WTC11 (cell line): Measurements from ENCODE around the gene GIMAP7. TPM values are rescaled to one million over a fixed set of nuclear protein-coding genes. Genes with fewer than 3 reads are reported as not detected.

ENCODE experiments used
- ATAC-seq: fragments of 200-7000 bp; cut with Tn5 transposase; 2 replicates; pipeline ENCODE4 v1.10.0; 2021; ENCODE audit warnings: mild to moderate bottlenecking, moderate library complexity
- CTCF ChIA-PET: fragments of 300-600 bp; sonication (Branson Sonifier 250); formaldehyde crosslinking; loops from one replicate; lab custom pipeline; 2021; ENCODE audit warnings: antibody characterized with exemption; lab: Charles Lee
- POLR2A ChIA-PET: fragments of 350-600 bp; sonication (Branson Sonifier 250); formaldehyde crosslinking; loops from one replicate; lab custom pipeline; 2021; ENCODE audit warnings: antibody characterized with exemption; lab: Charles Lee
- DNase-seq: peaks from one replicate; pipeline ENCODE4 v3.0.0; 2021; ENCODE audit warnings: low spot score
- H3K27ac Mint-ChIP-seq: 2 replicates; pipeline ENCODE4 v1.8.0; 2021; ENCODE audit warnings: mixed read lengths
- H3K27me3 Mint-ChIP-seq: 2 replicates; pipeline ENCODE4 v1.8.0; 2021; ENCODE audit warnings: low read depth, mild to moderate bottlenecking, moderate library complexity, mixed read lengths
- H3K36me3 Mint-ChIP-seq: 2 replicates; pipeline ENCODE4 v1.8.0; 2021; ENCODE audit warnings: mixed read lengths
- H3K4me1 Mint-ChIP-seq: 2 replicates; pipeline ENCODE4 v1.8.0; 2022; ENCODE audit warnings: mixed read lengths
- H3K4me3 Mint-ChIP-seq: 2 replicates; pipeline ENCODE4 v1.8.0; 2021; ENCODE audit warnings: mild to moderate bottlenecking, moderate library complexity, mixed read lengths
- H3K9me3 Mint-ChIP-seq: 2 replicates; pipeline ENCODE4 v1.8.0; 2021; ENCODE audit warnings: mixed read lengths
- CBFB ChIP-seq: sonication (generic); formaldehyde crosslinking; IDR thresholded peaks from 2 replicates; pipeline ENCODE4 v1.8.1; 2022; ENCODE audit warnings: mild to moderate bottlenecking, low read depth, missing genetic modification reagents
- CREB1 ChIP-seq: sonication (generic); formaldehyde crosslinking; IDR thresholded peaks from 2 replicates; pipeline ENCODE4 v1.8.0; 2023; ENCODE audit warnings: mild to moderate bottlenecking, missing genetic modification reagents
- CREM ChIP-seq: sonication (generic); formaldehyde crosslinking; IDR thresholded peaks from 2 replicates; pipeline ENCODE4 v1.8.1; 2022; ENCODE audit warnings: mild to moderate bottlenecking, missing genetic modification reagents, moderate library complexity
- ELF4 ChIP-seq: sonication (generic); formaldehyde crosslinking; IDR thresholded peaks from 2 replicates; pipeline ENCODE4 v1.8.1; 2022; ENCODE audit warnings: low read depth, mild to moderate bottlenecking, moderate library complexity, missing genetic modification reagents
- FOXP1 ChIP-seq: sonication (generic); formaldehyde crosslinking; IDR thresholded peaks from 2 replicates; pipeline ENCODE4 v1.8.0; 2022; ENCODE audit warnings: missing genetic modification reagents, mild to moderate bottlenecking, moderate library complexity, borderline replicate concordance
- JUN ChIP-seq: sonication (generic); formaldehyde crosslinking; IDR thresholded peaks from 2 replicates; pipeline ENCODE4 v1.8.0; 2023; ENCODE audit warnings: mild to moderate bottlenecking, missing genetic modification reagents
- RORB ChIP-seq: fragments of 250-450 bp; sonication (Bioruptor Pico); IDR thresholded peaks from 2 replicates; pipeline ENCODE4 v1.9.0; 2021; ENCODE audit warnings: mild to moderate bottlenecking
- SMAD3 ChIP-seq: sonication (generic); formaldehyde crosslinking; IDR thresholded peaks from 2 replicates; pipeline ENCODE4 v1.8.0; 2022; ENCODE audit warnings: missing genetic modification reagents, mild to moderate bottlenecking, borderline replicate concordance
- TEAD4 ChIP-seq: sonication (generic); formaldehyde crosslinking; IDR thresholded peaks from 2 replicates; pipeline ENCODE4 v1.8.0; 2022; ENCODE audit warnings: mild to moderate bottlenecking, missing genetic modification reagents
- ZNF423 ChIP-seq: fragments of 250-450 bp; sonication (Bioruptor Pico); IDR thresholded peaks from 2 replicates; pipeline ENCODE4 v2.1.2; 2022; ENCODE audit warnings: mild to moderate bottlenecking, moderate library complexity
- total RNA-seq: library from RNA; stranded (reverse); gene quantifications from 3 replicates; pipeline ENCODE4 v1.2.3, GENCODE V29; 2021
- TF ChIP-seq, protein P1 (sequence below): fragments of 250-450 bp; sonication (Bioruptor Pico); IDR thresholded peaks from 2 replicates; pipeline ENCODE4 v1.9.0; 2021; ENCODE audit warnings: mild to moderate bottlenecking
- TF ChIP-seq, protein P2 (sequence below): sonication (generic); formaldehyde crosslinking; IDR thresholded peaks from 2 replicates; pipeline ENCODE4 v1.8.1; 2023; ENCODE audit warnings: mild to moderate bottlenecking, moderate library complexity, missing genetic modification reagents
- TF ChIP-seq, protein P3 (sequence below): sonication (generic); formaldehyde crosslinking; conservative IDR thresholded peaks from 2 replicates; pipeline ENCODE4 v1.8.1; 2023; ENCODE audit warnings: mild to moderate bottlenecking, low read depth, missing genetic modification reagents, moderate library complexity
- TF ChIP-seq, protein P4 (sequence below): fragments of 250-450 bp; sonication (Bioruptor Pico); IDR thresholded peaks from 2 replicates; pipeline ENCODE4 v1.9.0; 2021; ENCODE audit warnings: moderate library complexity, mild to moderate bottlenecking, inconsistent platforms, borderline replicate concordance
- TF ChIP-seq, protein P5 (sequence below): fragments of 250-450 bp; sonication (Bioruptor Pico); IDR thresholded peaks from 2 replicates; pipeline ENCODE4 v2.1.2; 2022; ENCODE audit warnings: mild to moderate bottlenecking, moderate library complexity
- TF ChIP-seq, protein P6 (sequence below): sonication (generic); formaldehyde crosslinking; IDR thresholded peaks from 2 replicates; pipeline ENCODE4 v1.8.1; 2023; ENCODE audit warnings: mild to moderate bottlenecking, missing genetic modification reagents, borderline replicate concordance

GIMAP7 gene
- total RNA-seq, 1 experiment from 2014 or later: 0.37 TPM

DNA sequence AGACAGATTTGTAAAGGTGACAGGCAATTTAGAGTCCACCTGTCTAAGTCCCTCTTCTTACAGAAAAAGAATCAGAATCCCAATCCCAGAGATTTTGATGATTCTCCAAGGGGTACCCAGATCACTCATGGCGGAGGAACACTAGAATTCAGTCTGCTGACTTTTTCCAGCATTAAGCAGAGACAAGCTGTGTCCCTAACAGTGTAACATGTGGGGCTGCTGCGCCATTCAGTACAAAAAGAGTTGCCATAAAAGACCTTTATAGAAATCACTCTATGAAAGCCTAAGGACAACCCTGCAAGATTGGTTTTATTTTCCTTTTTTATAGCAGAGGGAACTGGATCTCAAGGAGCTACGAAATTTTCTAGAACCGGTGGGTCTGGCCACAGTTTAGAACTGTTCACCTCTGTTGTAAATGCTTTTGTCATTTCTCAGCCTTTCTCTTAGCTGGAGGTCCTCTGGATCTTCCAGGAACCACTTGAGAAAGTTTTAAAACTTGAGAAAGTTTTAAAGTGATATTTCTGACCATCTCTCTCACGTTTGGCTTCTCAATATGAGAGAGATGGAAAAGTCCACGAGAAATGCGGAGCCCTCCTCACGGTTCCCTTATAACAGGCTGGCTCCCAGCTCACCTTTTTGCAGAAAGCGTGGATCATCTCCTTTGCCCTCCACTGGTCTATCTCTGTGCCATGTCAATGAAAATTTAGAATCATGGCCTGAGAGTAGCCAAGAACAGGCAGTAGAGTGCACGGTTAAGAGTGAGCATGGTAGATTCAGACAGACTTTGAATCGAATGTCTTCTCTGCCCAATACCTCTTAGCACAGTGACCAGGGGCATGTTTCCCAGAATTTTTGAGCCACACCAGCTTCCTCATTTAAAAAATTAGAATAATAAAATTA, 826 bp downstream of the GIMAP7 start (continued):
- TF ChIP-seq, protein P1, sequence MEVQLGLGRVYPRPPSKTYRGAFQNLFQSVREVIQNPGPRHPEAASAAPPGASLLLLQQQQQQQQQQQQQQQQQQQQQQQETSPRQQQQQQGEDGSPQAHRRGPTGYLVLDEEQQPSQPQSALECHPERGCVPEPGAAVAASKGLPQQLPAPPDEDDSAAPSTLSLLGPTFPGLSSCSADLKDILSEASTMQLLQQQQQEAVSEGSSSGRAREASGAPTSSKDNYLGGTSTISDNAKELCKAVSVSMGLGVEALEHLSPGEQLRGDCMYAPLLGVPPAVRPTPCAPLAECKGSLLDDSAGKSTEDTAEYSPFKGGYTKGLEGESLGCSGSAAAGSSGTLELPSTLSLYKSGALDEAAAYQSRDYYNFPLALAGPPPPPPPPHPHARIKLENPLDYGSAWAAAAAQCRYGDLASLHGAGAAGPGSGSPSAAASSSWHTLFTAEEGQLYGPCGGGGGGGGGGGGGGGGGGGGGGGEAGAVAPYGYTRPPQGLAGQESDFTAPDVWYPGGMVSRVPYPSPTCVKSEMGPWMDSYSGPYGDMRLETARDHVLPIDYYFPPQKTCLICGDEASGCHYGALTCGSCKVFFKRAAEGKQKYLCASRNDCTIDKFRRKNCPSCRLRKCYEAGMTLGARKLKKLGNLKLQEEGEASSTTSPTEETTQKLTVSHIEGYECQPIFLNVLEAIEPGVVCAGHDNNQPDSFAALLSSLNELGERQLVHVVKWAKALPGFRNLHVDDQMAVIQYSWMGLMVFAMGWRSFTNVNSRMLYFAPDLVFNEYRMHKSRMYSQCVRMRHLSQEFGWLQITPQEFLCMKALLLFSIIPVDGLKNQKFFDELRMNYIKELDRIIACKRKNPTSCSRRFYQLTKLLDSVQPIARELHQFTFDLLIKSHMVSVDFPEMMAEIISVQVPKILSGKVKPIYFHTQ (CRISPR knock-in tag): no peak
- TF ChIP-seq, protein P2, sequence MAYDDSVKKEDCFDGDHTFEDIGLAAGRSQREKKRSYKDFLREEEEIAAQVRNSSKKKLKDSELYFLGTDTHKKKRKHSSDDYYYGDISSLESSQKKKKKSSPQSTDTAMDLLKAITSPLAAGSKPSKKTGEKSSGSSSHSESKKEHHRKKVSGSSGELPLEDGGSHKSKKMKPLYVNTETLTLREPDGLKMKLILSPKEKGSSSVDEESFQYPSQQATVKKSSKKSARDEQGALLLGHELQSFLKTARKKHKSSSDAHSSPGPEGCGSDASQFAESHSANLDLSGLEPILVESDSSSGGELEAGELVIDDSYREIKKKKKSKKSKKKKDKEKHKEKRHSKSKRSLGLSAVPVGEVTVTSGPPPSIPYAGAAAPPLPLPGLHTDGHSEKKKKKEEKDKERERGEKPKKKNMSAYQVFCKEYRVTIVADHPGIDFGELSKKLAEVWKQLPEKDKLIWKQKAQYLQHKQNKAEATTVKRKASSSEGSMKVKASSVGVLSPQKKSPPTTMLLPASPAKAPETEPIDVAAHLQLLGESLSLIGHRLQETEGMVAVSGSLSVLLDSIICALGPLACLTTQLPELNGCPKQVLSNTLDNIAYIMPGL: no peak
- TF ChIP-seq, protein P3, sequence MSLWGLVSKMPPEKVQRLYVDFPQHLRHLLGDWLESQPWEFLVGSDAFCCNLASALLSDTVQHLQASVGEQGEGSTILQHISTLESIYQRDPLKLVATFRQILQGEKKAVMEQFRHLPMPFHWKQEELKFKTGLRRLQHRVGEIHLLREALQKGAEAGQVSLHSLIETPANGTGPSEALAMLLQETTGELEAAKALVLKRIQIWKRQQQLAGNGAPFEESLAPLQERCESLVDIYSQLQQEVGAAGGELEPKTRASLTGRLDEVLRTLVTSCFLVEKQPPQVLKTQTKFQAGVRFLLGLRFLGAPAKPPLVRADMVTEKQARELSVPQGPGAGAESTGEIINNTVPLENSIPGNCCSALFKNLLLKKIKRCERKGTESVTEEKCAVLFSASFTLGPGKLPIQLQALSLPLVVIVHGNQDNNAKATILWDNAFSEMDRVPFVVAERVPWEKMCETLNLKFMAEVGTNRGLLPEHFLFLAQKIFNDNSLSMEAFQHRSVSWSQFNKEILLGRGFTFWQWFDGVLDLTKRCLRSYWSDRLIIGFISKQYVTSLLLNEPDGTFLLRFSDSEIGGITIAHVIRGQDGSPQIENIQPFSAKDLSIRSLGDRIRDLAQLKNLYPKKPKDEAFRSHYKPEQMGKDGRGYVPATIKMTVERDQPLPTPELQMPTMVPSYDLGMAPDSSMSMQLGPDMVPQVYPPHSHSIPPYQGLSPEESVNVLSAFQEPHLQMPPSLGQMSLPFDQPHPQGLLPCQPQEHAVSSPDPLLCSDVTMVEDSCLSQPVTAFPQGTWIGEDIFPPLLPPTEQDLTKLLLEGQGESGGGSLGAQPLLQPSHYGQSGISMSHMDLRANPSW: no peak
- TF ChIP-seq SMAD3 (CRISPR knock-in tag): no peak
- TF ChIP-seq JUN: no peak
- no peak for TF ChIP-seq FOXP1 (CRISPR knock-in tag)
- no peak for TF ChIP-seq CREB1 (CRISPR knock-in tag)
- no peak for TF ChIP-seq ELF4 (CRISPR knock-in tag)
- TF ChIP-seq, protein P4, sequence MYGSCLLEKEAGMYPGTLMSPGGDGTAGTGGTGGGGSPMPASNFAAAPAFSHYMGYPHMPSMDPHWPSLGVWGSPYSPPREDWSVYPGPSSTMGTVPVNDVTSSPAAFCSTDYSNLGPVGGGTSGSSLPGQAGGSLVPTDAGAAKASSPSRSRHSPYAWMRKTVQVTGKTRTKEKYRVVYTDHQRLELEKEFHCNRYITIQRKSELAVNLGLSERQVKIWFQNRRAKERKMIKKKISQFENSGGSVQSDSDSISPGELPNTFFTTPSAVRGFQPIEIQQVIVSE: no peak

DNA sequence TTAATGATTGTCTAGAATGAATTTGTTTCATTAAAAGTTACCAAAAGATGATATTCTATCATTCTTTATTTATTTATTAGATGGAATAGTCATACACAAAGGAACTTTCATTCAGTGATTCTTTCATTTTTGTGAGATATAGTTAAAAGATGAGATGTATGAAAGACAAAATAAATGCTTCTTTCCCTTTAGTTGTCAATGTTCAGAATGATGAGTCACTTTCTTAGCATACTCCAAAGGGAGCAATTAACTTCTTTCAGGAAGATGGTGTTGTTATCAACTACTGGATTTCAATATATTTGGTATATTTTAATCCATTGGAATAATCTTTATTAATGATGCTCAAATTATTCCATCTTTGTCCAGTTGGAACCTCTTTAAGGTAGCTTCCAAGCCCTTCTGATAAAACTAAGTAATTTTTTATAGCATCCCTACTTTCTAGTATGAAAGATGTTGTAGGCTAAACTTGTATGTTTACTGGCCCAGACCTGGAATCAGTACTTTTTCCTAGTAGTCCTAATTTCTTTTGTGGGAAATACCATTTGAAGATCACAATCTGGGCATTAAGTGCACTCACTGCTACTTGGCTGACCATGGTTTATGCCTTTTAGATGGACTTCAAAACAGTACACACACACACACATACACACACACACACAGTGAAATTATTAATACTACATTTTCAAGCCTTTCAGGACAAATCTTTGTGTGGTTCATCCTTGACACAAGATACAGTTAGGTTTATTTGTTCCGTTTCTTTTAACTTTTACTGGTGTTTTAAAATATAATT, 2.5 kb downstream of the GIMAP7 start:
- H3K4me1 Mint-ChIP-seq: peaks cover 14% of the 10 kb centered on the region
- H3K9me3 Mint-ChIP-seq: no peaks in the 10 kb centered on the region
- no peak overlapping the region for H3K4me3 Mint-ChIP-seq
- CTCF ChIA-PET: no interaction called here
- DNase-seq (no peak), ATAC-seq (no peak)
- POLR2A ChIA-PET: no interaction called here
- H3K36me3 Mint-ChIP-seq: no peaks in the 10 kb centered on the region
- no peaks in the 10 kb centered on the region; the same call in none of the 2 replicates for H3K27me3 Mint-ChIP-seq
- H3K27ac Mint-ChIP-seq: no peak overlapping the region
- TF ChIP-seq, protein P5, sequence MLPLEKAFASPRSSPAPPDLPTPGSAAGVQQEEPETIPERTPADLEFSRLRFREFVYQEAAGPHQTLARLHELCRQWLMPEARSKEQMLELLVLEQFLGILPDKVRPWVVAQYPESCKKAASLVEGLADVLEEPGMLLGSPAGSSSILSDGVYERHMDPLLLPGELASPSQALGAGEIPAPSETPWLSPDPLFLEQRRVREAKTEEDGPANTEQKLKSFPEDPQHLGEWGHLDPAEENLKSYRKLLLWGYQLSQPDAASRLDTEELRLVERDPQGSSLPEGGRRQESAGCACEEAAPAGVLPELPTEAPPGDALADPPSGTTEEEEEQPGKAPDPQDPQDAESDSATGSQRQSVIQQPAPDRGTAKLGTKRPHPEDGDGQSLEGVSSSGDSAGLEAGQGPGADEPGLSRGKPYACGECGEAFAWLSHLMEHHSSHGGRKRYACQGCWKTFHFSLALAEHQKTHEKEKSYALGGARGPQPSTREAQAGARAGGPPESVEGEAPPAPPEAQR (CRISPR knock-in tag): no peak
- TF ChIP-seq FOXP1 (CRISPR knock-in tag) (no peak), RORB (CRISPR knock-in tag) (no peak), CBFB (no peak), TEAD4 (no peak), CREM (CRISPR knock-in tag) (no peak), CREB1 (CRISPR knock-in tag) (no peak), ZNF423 (CRISPR knock-in tag) (no peak)
- TF ChIP-seq, protein P6, sequence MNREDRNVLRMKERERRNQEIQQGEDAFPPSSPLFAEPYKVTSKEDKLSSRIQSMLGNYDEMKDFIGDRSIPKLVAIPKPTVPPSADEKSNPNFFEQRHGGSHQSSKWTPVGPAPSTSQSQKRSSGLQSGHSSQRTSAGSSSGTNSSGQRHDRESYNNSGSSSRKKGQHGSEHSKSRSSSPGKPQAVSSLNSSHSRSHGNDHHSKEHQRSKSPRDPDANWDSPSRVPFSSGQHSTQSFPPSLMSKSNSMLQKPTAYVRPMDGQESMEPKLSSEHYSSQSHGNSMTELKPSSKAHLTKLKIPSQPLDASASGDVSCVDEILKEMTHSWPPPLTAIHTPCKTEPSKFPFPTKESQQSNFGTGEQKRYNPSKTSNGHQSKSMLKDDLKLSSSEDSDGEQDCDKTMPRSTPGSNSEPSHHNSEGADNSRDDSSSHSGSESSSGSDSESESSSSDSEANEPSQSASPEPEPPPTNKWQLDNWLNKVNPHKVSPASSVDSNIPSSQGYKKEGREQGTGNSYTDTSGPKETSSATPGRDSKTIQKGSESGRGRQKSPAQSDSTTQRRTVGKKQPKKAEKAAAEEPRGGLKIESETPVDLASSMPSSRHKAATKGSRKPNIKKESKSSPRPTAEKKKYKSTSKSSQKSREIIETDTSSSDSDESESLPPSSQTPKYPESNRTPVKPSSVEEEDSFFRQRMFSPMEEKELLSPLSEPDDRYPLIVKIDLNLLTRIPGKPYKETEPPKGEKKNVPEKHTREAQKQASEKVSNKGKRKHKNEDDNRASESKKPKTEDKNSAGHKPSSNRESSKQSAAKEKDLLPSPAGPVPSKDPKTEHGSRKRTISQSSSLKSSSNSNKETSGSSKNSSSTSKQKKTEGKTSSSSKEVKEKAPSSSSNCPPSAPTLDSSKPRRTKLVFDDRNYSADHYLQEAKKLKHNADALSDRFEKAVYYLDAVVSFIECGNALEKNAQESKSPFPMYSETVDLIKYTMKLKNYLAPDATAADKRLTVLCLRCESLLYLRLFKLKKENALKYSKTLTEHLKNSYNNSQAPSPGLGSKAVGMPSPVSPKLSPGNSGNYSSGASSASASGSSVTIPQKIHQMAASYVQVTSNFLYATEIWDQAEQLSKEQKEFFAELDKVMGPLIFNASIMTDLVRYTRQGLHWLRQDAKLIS (CRISPR knock-in tag): no peak
- TF ChIP-seq, protein P1 (CRISPR knock-in tag): no peak
